NCI-H1048 (cell line): Measurements from ENCODE around the gene OVCA2.

Source experiments
- DNase-seq: peaks from one replicate; lab custom pipeline; 2025; lab: John Stamatoyannopoulos, UW

The OVCA2 gene

DNA sequence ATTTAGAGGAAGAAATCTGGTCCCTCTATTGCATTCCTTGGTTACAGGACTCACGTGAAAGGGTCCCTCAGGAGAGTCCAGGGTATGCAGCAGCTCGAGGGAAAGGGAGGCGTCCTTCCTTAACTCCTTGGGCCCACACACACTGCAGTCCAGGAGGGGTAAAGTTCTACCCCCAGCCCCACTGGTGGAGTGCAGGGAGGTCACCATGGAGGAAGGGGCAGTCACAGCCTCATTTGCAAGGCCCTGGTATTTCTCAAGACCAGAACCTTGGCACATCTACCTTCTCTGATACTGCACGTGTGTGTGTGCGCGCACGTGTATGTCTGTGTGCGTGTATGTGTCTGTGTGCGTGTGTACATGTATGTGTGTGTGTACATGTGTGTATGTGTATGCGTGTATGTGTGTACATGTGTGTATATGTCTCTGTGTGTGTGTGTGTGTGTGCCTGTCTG is 24.2 kb downstream of the OVCA2 start:
- DNase-seq = no peak

GRCh38 chr17:2067048-2067561 is 25.3 kb downstream of the OVCA2 start:
- DNase-seq = no peak

DNA sequence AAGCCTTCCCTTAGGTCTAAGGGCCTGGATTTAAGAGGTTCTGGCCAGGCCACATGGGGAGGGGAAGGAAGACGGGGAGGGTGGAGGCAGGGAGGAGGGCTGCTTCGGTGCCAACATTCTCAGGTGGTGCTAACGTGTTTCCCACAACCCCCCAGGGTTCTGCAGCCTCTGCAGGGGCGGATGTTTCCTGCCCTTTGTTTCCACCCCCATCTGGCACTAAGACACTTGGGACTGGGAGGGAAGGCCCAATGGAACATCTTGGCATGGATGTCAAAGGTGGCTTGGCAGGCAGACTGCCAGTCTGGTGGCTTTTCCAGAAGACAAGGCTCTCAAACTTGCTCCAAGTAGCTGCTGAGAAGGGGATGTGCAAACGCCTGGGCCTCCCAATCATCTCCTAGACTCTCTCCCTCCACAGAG is 25.8 kb downstream of the OVCA2 start:
- DNase-seq = no peak

GRCh38 chr17:2068031-2068518 is 26.3 kb downstream of the OVCA2 start:
- no peak for DNase-seq

GRCh38 chr17:2068519-2069051 is 26.8 kb downstream of the OVCA2 start:
- DNase-seq = no peak

DNA sequence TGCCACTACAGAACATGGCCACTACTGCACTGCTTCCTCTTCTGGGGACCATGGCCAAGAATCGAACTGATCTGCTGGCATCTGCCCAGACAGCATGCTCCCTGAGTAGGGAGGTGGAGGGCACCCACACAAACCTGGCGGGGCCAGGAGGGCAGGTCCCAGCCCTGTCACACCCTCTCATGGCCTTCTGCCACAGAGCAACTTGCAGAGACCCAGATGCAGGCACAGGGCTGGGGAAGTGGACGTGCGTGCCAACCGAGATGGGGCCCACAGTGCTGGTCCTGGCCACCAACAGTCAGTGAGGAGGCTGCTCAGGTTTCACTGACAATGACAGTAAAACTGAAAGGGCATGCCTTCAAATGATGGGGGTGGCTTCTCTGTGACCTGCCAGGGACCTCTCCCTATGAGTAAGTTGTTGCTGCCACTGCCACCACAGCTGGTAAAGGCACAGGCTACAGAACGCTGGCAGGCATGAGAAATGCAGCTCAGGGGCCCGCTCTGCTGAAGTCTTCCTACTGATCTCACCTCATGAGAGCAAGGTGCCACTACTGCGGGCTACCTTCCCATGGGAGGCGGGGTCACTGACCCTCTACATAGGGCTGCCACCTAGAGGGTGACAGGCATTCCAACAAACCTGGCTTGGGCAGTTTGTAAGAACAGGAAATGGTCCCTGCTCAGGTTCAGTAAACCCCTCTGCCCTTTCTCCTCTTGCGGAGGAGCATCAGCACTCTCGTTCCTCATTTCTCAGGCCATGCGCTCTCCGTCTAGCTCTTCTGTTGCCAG is 28.6 kb downstream of the OVCA2 start:
- no peak for DNase-seq

DNA sequence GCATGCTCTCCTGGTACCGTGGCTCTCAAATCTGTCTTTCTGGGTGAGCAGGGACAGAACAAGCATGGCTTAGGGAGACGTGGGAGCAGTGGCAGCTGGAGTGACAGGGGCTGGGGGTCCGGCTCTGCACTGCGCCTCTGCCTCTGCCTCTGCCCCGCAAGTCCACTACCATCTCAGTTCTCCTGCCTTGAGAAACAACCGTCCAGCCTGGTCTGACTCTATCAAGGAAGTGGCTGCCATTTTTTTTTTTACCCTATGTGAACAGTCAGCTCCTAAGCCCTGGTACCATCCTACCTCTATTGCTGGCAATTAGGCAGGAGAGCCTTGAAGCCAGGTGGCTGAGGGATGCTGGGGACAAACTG is 29.2 kb downstream of the OVCA2 start:
- no peak for DNase-seq

GRCh38 chr17:2071455-2072281 is 29.8 kb downstream of the OVCA2 start:
- DNase-seq = no peak

- no peak for DNase-seq
Observed at GRCh38 chr17:2074919-2075318, 33.1 kb downstream of the OVCA2 start.

- DNase-seq = no peak
Observed at GRCh38 chr17:2075336-2076086, 33.7 kb downstream of the OVCA2 start.

GRCh38 chr17:2076087-2076984 is 34.5 kb downstream of the OVCA2 start:
- DNase-seq = no peak

DNA sequence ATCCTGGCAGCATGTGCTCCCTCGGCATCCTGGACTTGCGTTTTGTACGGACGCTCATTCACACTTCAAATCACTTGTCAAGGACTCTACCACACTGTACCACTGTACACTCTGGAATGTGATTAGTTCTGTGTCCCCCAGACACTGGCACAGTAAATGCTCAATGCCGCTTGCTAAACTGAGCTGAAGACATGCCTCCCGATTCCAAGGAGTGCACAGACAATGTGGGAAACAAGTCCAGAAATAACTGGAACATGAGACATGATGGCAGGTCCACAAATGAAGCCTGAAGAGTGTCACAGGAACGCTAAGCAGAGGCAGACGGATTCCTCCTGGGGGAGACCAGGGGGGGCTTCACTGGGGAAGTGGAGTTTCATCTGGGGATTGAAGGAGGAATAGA is 35.2 kb downstream of the OVCA2 start:
- DNase-seq = no peak

DNA sequence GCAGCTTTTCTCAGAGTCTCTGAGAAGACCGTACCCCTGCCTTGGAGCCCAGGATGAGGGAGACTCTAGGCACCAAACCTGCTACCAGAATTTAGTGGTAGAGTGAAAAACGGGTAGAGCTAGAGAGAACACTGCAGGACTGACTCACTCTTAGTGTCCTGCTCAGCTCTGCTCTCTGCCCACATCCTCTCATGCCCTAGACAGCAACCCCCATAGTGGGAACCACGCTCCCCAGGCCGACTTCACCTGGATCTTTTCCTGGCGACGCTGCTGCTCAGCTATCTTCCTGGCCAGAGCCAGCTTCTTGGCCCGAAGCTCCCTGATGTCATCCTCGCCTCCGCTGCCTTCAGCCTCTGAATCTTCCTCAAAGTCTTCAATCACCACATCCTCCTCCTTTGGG is 39.7 kb downstream of the OVCA2 start:
- no peak for DNase-seq

- no peak for DNase-seq
Observed at GRCh38 chr17:2082003-2082781, 40.4 kb downstream of the OVCA2 start.

DNA sequence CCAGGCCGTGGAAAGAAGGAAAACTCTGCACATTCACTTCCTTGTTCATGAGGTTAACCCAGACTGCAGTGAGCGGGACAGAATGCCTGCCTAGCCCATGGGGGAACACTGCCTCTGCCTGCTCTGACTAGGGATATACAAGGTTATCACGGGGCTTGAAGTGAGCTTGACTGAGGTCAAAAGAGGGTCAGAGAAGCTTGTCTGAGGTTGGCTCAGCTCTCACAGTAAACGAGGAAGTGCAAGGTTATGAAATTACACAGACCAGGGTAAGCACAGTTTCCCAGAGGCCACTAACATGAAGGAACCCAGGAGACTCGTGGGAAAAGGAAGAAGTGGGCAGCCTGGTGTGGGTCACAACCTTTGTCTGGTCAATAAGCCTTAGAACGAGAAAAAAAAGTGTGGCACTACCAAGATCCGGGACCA is 41.8 kb downstream of the OVCA2 start:
- DNase-seq = no peak

DNA sequence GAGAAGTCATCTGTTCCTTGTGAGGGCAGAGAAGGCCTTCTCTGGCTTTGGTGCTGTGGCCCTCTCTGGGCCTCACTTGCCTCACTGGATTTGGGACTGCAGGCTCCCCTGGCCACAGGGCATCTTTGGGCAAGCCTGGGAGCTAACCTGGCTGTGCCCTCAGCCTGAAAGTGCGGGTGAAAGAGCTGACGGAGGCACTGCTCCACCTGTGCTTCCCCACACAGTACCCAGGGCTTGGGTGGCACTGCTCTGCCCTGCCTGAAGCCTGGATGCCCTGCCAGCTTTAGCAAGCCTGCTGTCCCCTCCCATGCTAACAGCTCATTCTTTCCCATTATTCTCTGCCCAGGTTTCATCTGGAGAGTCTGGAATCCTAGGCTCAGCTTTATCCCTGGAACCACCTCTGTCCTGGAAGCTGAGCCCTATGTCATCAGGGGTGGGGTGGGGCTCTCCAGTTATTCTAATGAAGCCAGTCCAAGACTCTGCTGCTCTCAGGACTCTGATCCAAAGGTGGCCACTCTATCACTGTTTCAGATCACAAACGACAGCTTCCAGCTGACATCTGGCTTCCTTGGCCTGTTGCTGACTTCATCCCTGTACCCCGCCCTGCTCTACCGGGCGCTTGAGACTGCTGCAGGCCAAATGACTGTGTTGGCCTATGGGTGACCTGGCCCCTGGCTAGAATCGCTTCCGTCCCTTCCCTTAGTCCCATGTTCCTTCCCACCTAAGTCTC is 42.4 kb downstream of the OVCA2 start:
- DNase-seq = no peak

DNA sequence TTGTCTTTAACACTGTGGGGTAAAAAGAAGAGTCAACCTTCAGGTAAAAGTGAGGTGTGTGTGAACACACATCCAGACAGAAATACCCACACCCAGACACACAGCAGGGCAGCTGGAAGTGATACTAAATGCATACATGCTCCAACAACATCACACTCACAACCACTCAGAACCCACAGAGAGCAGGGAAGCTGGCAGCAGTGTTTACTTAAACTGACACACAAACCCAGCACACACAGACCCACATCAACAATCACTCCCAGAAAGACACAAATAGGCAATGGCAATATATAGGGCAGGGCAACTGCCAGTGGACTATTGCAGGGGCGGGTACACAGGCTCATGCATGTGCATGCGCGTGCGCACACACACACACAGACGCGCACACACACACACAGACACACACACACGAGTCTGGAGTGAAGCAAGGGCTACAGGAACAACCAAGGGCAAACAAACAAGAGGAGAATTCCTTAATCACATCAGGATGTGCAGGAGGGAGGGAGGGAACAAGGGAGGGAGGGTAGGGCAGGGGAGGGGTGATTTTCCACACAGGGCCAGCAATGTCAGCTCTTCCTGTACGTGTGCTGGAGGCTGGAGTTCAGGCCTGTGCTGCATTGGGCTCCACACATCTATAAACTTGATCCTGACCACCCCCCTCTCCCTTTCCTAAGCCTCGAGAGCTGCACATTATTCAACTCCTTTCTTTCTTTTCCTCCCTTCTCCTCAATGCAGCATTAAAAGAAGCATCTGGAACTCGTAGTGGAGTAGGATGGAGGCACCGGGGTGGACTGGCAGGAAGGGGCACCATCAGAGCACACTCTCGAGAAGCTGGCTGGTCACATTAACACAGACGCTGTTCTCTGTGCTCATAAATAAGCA is 43.2 kb downstream of the OVCA2 start:
- DNase-seq = no peak

- no peak for DNase-seq
Observed at GRCh38 chr17:2085648-2085949, 43.8 kb downstream of the OVCA2 start.

GRCh38 chr17:2086306-2086705 is 44.5 kb downstream of the OVCA2 start:
- DNase-seq = no peak
